ENCODE measurements around the gene SPINT1.
"Not testable (repeated sequence)": the region's sequence is repeated elsewhere in the genome, so short reads cannot be mapped to it uniquely, and the experiment has no call there.

SPINT1 gene

GRCh38 chr15:40855706-40856234, 11.9 kb downstream of the SPINT1 start:
- FAIRE-seq (no peak), DNase-seq (ENCODE audit: extremely low spot score, insufficient read length, low read depth) (no peak)

- FAIRE-seq (no peak), DNase-seq (ENCODE audit: extremely low spot score, insufficient read length, low read depth) (no peak)
These were observed 12.9 kb downstream of the SPINT1 start for GRCh38 chr15:40856746-40857145.

DNA sequence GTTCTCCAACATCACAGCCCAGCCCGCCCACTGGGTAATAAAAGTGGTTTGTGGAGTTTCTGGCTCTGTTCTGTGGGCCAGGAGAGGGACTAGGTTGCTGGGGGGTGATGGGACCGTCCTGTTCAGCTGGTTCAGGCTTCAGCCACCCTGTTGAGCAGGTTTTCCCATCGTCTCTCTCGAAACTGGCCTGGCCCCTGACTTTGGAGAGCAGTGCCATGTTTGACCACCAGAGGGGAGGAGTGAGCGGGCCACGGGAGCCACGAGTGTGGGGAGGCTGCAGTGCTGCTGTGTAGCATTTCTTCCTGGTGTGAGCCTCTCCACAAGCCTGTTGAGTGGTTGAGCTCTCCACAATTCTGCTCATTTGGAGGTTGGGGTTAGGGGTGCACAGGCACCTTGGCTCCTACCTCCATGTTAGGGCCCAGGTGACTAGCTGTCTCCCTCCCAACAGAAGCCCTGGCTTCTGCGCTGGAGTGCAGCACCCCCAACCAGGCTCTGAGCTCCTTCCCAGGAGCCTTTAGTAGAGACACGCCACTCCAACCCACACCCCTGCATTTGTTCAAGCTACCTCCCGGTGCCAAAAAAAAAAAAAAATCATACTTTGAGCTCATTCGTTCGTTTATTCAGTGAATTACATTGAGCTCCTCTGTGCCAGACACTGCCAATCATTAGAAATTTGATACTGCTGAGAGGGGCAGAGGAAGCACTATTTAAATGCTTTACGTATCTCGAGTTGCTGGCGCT, 13.9 kb downstream of the SPINT1 start:
- FAIRE-seq (peak; percentile 82), DNase-seq (ENCODE audit: extremely low spot score, insufficient read length, low read depth) (peak; percentile 77)

GRCh38 chr15:40858706-40859105, 14.9 kb downstream of the SPINT1 start:
- no peak for DNase-seq (ENCODE audit: extremely low spot score, insufficient read length, low read depth)
- no peak for FAIRE-seq

DNA sequence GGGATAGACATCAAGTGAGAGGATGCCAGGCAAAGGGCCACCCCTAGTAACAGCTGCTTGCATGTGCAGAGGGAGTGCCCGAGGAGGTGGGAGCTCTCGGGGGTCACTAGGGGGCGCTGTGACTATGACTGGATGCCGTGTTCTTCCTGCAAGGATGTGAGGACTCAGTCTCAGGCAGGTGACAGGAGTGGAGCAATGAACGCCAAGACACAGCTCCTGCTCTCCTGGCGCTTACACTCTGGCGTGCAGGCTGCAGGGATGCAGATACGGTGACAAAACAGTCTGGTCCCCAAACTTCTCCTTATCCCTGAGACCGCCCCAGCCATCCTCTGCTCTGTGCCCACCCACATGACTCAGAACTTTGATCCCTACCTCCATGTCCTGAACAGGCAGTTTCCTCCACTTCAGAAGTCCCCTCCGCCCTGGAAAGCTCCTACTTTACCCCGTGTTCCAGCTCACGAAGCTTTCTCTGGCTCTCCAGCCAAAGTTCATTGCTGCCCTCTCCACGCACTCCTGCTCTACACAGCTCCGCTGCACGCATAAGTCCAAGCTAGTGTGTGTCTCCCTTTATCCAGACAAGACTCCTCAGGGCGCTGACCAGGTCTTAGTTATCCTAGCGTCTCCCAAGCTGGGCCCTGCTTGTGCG, 15.5 kb downstream of the SPINT1 start:
- DNase-seq (ENCODE audit: extremely low spot score, insufficient read length, low read depth): peak; percentile 73
- peak; percentile 86 for FAIRE-seq

DNA sequence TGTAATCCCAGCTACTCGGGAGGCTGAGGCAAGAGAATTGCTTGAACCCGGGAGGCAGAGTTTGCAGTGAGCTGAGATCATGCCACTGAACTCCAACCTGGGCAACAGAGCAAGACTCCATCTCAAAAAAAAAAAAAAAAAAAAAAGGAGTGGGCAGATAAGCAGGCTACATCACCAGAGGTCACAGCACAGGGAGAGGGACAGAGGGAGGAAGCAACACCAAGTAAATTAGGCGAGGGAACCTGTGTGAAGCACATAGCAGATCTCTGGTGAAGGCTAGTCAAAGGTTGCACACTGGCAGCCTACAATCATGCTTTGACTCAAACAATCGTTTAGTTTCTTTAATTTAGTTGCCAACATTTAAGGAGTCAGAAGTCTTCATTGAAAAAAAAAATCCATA, 17.3 kb downstream of the SPINT1 start:
- DNase-seq (ENCODE audit: extremely low spot score, insufficient read length, low read depth); FAIRE-seq: not testable (repeated sequence)

- no peak for FAIRE-seq
- no peak for DNase-seq (ENCODE audit: extremely low spot score, insufficient read length, low read depth)
These were observed 19.9 kb downstream of the SPINT1 start for GRCh38 chr15:40863660-40864270.

DNA sequence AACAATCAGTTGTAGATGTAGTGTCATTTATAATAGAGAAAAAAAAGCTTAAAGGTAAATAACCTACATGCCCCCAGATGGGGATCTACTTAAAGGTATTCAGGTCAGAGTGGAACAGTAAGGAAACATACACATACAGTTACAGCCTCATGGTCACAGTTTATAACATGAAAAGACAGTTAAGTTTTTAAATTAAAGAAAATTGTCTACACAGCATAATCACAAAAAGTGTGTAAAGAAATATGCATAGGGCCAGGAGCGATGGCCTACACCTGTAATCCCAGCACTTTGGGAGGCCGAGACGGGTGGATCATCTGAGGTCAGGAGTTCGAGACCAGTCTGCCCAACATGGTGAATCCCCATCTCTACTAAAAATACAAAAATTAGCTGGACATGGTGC, 23.4 kb downstream of the SPINT1 start:
- DNase-seq (ENCODE audit: extremely low spot score, insufficient read length, low read depth) (no peak), FAIRE-seq (no peak)

- no peak for DNase-seq (ENCODE audit: extremely low spot score, insufficient read length, low read depth)
- FAIRE-seq: no peak
These were observed 25.8 kb downstream of the SPINT1 start for GRCh38 chr15:40869686-40870085.

GRCh38 chr15:40870716-40871115, 26.9 kb downstream of the SPINT1 start:
- no peak for DNase-seq (ENCODE audit: extremely low spot score, insufficient read length, low read depth)
- no peak for FAIRE-seq

- peak; percentile 93 for FAIRE-seq
- no peak for DNase-seq (ENCODE audit: extremely low spot score, insufficient read length, low read depth)
These were observed 28.1 kb downstream of the SPINT1 start for GRCh38 chr15:40871749-40872617.

DNA sequence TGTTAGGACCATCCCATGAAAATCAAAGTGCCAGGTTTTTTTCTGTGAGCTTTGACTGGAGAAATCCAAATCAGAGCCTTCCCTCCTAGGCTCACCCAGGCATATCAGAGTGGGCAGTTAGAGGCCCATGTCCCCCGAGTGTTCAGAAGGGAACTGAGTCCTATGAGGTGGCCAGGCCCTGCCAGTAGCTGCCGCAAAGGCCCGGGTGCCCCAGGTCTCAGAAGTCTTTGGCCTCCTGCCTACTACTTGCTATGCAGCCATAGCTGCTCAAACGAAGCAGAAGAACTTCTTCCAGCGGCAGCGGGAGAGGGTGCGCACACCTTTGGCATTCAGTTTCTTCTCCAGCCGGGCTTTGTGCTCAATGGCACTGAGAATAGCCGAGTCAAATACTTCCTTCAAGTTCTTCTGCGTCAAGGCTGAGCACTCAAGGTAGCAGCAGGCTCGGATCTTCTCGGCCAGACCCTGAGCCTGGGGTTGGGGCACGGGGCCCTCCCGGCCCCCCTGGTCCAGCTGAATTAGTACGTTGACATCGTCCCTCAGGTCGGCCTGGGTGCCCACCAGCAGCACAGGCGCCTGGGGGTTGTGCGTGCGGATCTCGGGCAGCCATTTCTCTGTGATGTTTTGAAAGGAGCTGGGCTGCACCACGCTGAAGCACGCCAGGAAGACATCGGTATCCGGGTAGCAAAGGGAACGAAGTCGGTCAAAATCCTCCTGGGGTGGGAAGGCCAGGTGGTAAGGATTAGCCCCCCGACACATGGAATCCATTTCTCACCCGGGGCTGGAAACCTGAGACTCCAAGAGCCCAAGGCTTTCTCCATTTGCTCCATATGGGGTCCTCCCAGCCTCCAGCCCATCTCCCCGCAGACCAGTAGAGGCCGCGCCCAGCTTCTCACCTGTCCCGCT, 29.2 kb downstream of the SPINT1 start:
- DNase-seq (ENCODE audit: extremely low spot score, insufficient read length, low read depth) (no peak), FAIRE-seq (no peak)

- DNase-seq (ENCODE audit: extremely low spot score, insufficient read length, low read depth) (no peak), FAIRE-seq (peak; percentile 72)
These were observed 30.1 kb downstream of the SPINT1 start, which contains the start of gene RHOV for GRCh38 chr15:40873694-40874561. Gene RHOV, minus strand, starts transcription at chr15:40874234. Its CDS starts 95 bp downstream, at chr15:40874139.

DNA sequence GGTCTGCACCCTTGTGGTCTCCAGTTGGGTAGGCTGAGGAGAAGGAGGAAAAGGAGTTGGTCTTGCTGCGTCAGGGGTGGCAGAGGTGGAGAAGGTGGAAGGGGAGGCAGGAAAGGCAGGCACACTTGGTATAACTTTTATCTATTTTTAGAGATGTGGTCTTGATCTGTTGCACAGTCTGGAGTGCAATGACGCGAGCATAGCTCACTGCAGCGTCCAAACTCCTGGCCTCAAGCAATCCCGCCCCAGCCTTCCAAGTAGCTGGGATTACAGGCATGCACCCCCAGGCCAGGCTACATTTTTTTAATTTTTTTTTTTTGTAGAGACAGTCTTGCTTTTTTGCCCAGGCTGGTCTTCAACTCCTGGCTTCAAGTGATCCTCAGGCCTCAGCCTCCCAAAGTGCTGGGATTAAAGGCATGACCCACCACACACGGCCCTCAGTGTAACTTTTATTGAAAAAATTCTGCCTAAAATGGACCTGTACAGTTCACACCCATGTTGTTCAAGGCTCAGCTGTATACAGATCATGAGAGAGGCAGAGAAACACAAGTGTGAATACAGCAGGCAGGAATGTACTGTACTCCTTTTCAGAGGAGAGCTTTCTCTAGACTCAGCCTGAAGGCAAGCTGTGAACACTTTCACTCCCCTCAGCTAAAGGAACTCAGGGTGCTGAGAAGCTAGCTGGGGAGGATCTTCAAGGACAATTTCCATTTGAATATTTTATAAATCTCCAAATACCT, 32.3 kb downstream of the SPINT1 start:
- FAIRE-seq: no peak
- no peak for DNase-seq (ENCODE audit: extremely low spot score, insufficient read length, low read depth)

- DNase-seq (ENCODE audit: extremely low spot score, insufficient read length, low read depth): no peak
- no peak for FAIRE-seq
These were observed 33.8 kb downstream of the SPINT1 start for GRCh38 chr15:40877694-40878093.

GRCh38 chr15:40878785-40879184, 34.9 kb downstream of the SPINT1 start:
- peak; percentile 85 for FAIRE-seq

DNA sequence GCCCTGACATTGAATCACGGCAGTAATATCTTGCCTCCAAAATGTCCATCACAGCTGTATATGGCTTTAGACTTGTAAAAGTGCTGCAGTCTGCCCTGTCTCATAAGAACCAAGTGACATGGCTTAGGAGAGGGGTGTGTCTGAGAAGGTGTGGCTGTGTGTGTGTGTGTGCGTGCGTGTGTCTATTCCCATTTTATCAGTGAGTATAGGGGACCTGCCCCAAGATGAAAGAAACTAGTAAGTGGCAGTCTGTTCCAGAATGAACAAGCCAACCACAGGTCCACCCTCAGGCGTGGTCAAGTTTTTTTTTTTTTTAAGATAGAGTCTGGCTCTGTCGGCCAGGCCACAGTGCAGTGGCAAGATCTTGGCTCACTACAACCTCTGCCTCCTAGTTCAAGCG, 35.8 kb downstream of the SPINT1 start:
- FAIRE-seq (no peak), DNase-seq (ENCODE audit: extremely low spot score, insufficient read length, low read depth) (no peak)

More at GRCh38 chr15:40878785-40879184, 34.9 kb downstream of the SPINT1 start:
- no peak for DNase-seq (ENCODE audit: extremely low spot score, insufficient read length, low read depth)

All from GM18507 (cell line).